BJ (cell line): ENCODE data around the gene ZBTB8A. TPM values are rescaled to one million over a fixed set of nuclear protein-coding genes. Genes with fewer than 3 reads are reported as not detected.
"Not testable (repeated sequence)": the region's sequence is repeated elsewhere in the genome, so short reads cannot be mapped to it uniquely, and the experiment has no call there.

ENCODE experiments used
- CTCF ChIA-PET: fragments of 350-600 bp; formaldehyde crosslinking; extraction: SDS; loops from one replicate; lab custom pipeline; 2021; ENCODE audit warnings: antibody characterized with exemption, inconsistent platforms; lab: Yijun Ruan, JAX
- POLR2A ChIA-PET: fragments of 300-600 bp; sonication (Branson Sonifier 250); formaldehyde crosslinking; extraction: SDS; loops from one replicate; lab custom pipeline; 2021; ENCODE audit warnings: antibody characterized with exemption; lab: Charles Lee
- DNase-seq: peaks from one replicate; pipeline ENCODE4 v3.0.0-alpha.2; 2011; ENCODE audit warnings: low read depth
- H3K27me3 ChIP-seq: 2 replicates; pipeline ENCODE4 v1.6.0; 2011; ENCODE audit warnings: low read length; ENCODE audit not compliant: control insufficient read depth, insufficient read depth
- H3K36me3 ChIP-seq: 2 replicates; pipeline ENCODE4 v1.5.1; 2011; ENCODE audit warnings: low read length; ENCODE audit not compliant: control insufficient read depth, insufficient read depth
- H3K4me3 ChIP-seq: 2 replicates; pipeline ENCODE4 v1.5.1; 2011; ENCODE audit warnings: low read depth, mild to moderate bottlenecking, control low read depth, low read length
- CTCF ChIP-seq: IDR thresholded peaks from 2 replicates; pipeline ENCODE4 v1.5.1; 2011; ENCODE audit warnings: low read depth, mild to moderate bottlenecking, control low read depth, inconsistent platforms, low read length, moderate library complexity; ENCODE audit not compliant: insufficient read depth
- polyA plus RNA-seq: library from polyadenylated mRNA; depleted of rRNA; stranded (reverse); fragments of >200 nt; gene quantifications from 2 replicates; pipeline ENCODE4 v1.2.3, GENCODE V29; 2011

ZBTB8A gene
- polyA plus RNA-seq, 1 experiment: 3.7 TPM

GRCh38 chr1:32541064-32541566 is 1.9 kb downstream of the ZBTB8A start:
- H3K27me3 ChIP-seq: 0 out of 2 replicates have a peak, but pooled peaks cover 1% of the 10 kb centered on the region
- DNase-seq: no peak
- H3K4me3 ChIP-seq: no peak overlapping the region
- no peak for TF ChIP-seq CTCF
- no peaks in the 10 kb centered on the region for H3K36me3 ChIP-seq
- ChIA-PET CTCF (no interaction called here), POLR2A (no interaction called here)

- Histone ChIP-seq H3K27me3 (no peaks in the 10 kb centered on the region), H3K36me3 (no peaks in the 10 kb centered on the region), H3K4me3 (no peak overlapping the region)
- POLR2A ChIA-PET: no interaction called here
- no peak for DNase-seq
- CTCF ChIA-PET: interaction anchor here (0.7 kb wide), 1 partner anchor 73 kb away, joined by 3 read pairs; no protein-coding TSS in a partner anchor
- no peak for TF ChIP-seq CTCF
Observed at GRCh38 chr1:32546611-32547010, 7.4 kb downstream of the ZBTB8A start.

GRCh38 chr1:32549616-32550015 is 10.4 kb downstream of the ZBTB8A start:
- H3K27me3 ChIP-seq: no peaks in the 10 kb centered on the region
- ChIA-PET POLR2A (no interaction called here), CTCF (no interaction called here)
- H3K36me3 ChIP-seq: no peaks in the 10 kb centered on the region
- no peak overlapping the region for H3K4me3 ChIP-seq
- no peak for TF ChIP-seq CTCF
- no peak for DNase-seq

- no peak for TF ChIP-seq CTCF
- H3K27me3 ChIP-seq: no peaks in the 10 kb centered on the region
- ChIA-PET CTCF (no interaction called here), POLR2A (no interaction called here)
- no peak for DNase-seq
- no peaks in the 10 kb centered on the region for H3K36me3 ChIP-seq
- H3K4me3 ChIP-seq: no peak overlapping the region
Observed at GRCh38 chr1:32554288-32554687, 15.1 kb downstream of the ZBTB8A start.

- DNase-seq, H3K4me3 ChIP-seq, POLR2A ChIA-PET, CTCF ChIA-PET, H3K36me3 ChIP-seq, H3K27me3 ChIP-seq: not testable (repeated sequence)
Observed at GRCh38 chr1:32557035-32557434, 17.8 kb downstream of the ZBTB8A start.

- Histone ChIP-seq H3K36me3 (no peaks in the 10 kb centered on the region), H3K4me3 (no peak overlapping the region), H3K27me3 (no peaks in the 10 kb centered on the region)
- ChIA-PET CTCF (no interaction called here), POLR2A (no interaction called here)
- no peak for TF ChIP-seq CTCF
- no peak for DNase-seq
Observed at GRCh38 chr1:32557812-32558211, 18.6 kb downstream of the ZBTB8A start.
